SU-DHL-6 (cell line): ENCODE results near the gene RTF2.

Experiments used
- H2AFZ ChIP-seq: fragments of 200-600 bp; sonication (generic); 2 replicates; pipeline ENCODE4 v1.6.1; 2014; ENCODE audit warnings: low read depth, mild to moderate bottlenecking, moderate library complexity, mixed read lengths, antibody characterized with exemption, low read length; ENCODE audit not compliant: severe bottlenecking
- H3F3A ChIP-seq: fragments of 200-600 bp; shearing (Covaris generic); 2 replicates; pipeline ENCODE4 v1.6.0; 2016; ENCODE audit warnings: antibody characterized with exemption, mild to moderate bottlenecking; ENCODE audit not compliant: insufficient read depth
- H3K27ac ChIP-seq: fragments of 200-600 bp; sonication (generic); 2 replicates; pipeline ENCODE4 v1.5.1; 2016; ENCODE audit warnings: low read depth, mild to moderate bottlenecking, low read length, moderate library complexity, mixed read lengths
- H3K27me3 ChIP-seq: fragments of 200-600 bp; sonication (generic), shearing (Covaris generic); 2 replicates; pipeline ENCODE4 v1.6.0; 2014; ENCODE audit warnings: mild to moderate bottlenecking, low read length
- H3K36me3 ChIP-seq: fragments of 200-600 bp; sonication (generic); 2 replicates; pipeline ENCODE4 v1.6.1; 2014; ENCODE audit warnings: mild to moderate bottlenecking, low read length, mixed read lengths
- H3K4me2 ChIP-seq: fragments of 300-600, 200-600 bp; shearing (Covaris generic), sonication (generic); 2 replicates; pipeline ENCODE4 v1.6.0; 2014; ENCODE audit warnings: low read length, low read depth, mild to moderate bottlenecking; ENCODE audit not compliant: poor library complexity, severe bottlenecking
- H3K4me3 ChIP-seq: fragments of 200-600 bp; sonication (generic); 2 replicates; pipeline ENCODE4 v1.5.1; 2014; ENCODE audit warnings: antibody characterized with exemption, low read length, mild to moderate bottlenecking, mixed read lengths; ENCODE audit not compliant: insufficient read depth, poor library complexity, severe bottlenecking
- H3K79me2 ChIP-seq: fragments of 200-600 bp; sonication (generic); 2 replicates; pipeline ENCODE4 v1.6.1; 2014; ENCODE audit warnings: mild to moderate bottlenecking, low read length, moderate library complexity; ENCODE audit not compliant: insufficient read depth
- H3K9ac ChIP-seq: fragments of 200-600 bp; sonication (generic); 2 replicates; pipeline ENCODE4 v1.7.0; 2014; ENCODE audit warnings: mild to moderate bottlenecking, low read length
- H3K9me2 ChIP-seq: fragments of 200-600 bp; sonication (generic); replicated peaks from 2 replicates; pipeline ENCODE4 v1.6.1; 2014; ENCODE audit warnings: low read length; ENCODE audit not compliant: insufficient read depth
- H3K9me3 ChIP-seq: fragments of 200-600 bp; sonication (generic); 2 replicates; pipeline ENCODE4 v1.6.1; 2014; ENCODE audit warnings: low read length, mixed read lengths; ENCODE audit not compliant: insufficient read depth
- H4K20me1 ChIP-seq: fragments of 200-600 bp; sonication (generic); 2 replicates; pipeline ENCODE4 v1.6.1; 2014; ENCODE audit warnings: low read depth, mild to moderate bottlenecking, antibody characterized with exemption, low read length, moderate library complexity, mixed read lengths
- EZH2phosphoT487 ChIP-seq: fragments of 200-600 bp; sonication (generic), shearing (Covaris generic); conservative IDR thresholded peaks from 2 replicates; pipeline ENCODE4 v1.6.1; 2018; ENCODE audit warnings: mild to moderate bottlenecking, antibody characterized with exemption, low read length, moderate library complexity, mixed read lengths
- TF ChIP-seq, protein P1 (sequence below): fragments of 200-600 bp; sonication (generic); IDR thresholded peaks from one replicate; pipeline ENCODE4 v1.5.1; 2017; ENCODE audit warnings: antibody characterized with exemption, mild to moderate bottlenecking, low read length, moderate library complexity; ENCODE audit not compliant: insufficient read depth, poor library complexity, severe bottlenecking

The RTF2 gene

DNA sequence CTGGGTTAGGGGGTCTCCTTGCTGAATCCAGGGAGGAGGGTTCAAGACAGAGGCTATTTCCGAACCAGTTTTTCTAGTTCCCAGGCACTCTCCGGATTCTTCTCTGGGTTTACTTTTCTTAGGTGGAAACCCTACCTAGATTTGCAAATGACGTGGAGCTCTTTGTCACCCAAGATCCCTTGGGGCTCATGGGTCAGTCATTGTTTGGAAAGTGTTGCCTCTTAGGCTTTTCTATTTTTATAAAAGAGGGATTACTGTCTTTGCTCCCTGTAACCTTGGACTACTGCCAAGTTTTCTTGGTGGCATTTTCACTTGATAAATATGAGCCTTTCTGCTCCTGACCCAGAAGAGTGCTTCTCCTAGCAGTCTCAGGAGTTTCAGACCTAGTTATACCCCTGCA, 98.2 kb downstream of the RTF2 start:
- H3K79me2 ChIP-seq = no peaks in the 10 kb centered on the region
- H3F3A ChIP-seq = no peaks in the 10 kb centered on the region
- H3K9ac ChIP-seq = no peak overlapping the region
- H3K36me3 ChIP-seq = no peaks in the 10 kb centered on the region
- H2AFZ ChIP-seq = no peak overlapping the region
- H3K9me3 ChIP-seq = no peaks in the 10 kb centered on the region
- H3K27me3 ChIP-seq = no peaks in the 10 kb centered on the region
- H3K4me3 ChIP-seq = no peak overlapping the region
- TF ChIP-seq, protein P1, sequence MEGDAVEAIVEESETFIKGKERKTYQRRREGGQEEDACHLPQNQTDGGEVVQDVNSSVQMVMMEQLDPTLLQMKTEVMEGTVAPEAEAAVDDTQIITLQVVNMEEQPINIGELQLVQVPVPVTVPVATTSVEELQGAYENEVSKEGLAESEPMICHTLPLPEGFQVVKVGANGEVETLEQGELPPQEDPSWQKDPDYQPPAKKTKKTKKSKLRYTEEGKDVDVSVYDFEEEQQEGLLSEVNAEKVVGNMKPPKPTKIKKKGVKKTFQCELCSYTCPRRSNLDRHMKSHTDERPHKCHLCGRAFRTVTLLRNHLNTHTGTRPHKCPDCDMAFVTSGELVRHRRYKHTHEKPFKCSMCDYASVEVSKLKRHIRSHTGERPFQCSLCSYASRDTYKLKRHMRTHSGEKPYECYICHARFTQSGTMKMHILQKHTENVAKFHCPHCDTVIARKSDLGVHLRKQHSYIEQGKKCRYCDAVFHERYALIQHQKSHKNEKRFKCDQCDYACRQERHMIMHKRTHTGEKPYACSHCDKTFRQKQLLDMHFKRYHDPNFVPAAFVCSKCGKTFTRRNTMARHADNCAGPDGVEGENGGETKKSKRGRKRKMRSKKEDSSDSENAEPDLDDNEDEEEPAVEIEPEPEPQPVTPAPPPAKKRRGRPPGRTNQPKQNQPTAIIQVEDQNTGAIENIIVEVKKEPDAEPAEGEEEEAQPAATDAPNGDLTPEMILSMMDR = no peak
- no peak for TF ChIP-seq EZH2phosphoT487
- no peaks in the 10 kb centered on the region for H3K9me2 ChIP-seq
- H3K27ac ChIP-seq = no peak overlapping the region
- H4K20me1 ChIP-seq = no peaks in the 10 kb centered on the region
- H3K4me2 ChIP-seq = no peak overlapping the region
